ENCODE data around the gene DYNC1I1.

DNA sequence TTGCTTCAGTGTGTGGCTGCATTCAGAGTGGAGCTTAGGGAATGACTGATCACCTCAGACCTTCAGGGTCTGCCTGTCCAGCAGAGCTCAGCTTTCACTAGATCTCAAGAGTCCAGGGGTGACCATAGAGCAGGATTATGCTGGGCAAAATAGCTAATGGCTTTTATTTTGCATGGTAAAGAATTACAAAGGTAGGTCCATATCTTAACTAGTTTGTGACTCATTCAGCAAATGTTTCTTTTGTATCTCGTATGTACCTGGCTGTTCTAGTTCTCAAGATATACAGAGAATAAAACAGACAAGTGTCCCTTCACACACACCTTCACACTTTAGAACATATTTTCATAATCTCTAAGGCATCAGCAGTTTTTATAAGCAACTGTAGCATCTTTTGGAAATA, 180.5 kb downstream of the DYNC1I1 start:
- TF ChIP-seq EZH2 (IDR thresholded peaks at IDR 0.05; ENCODE audit: insufficient read depth, poor library complexity, severe bottlenecking) (no peak), EZH2phosphoT487 (IDR thresholded peaks at IDR 0.05; ENCODE audit: insufficient read depth, low read depth) (no peak)
